Measurements from ENCODE around the gene DLG2.
"Not testable (repeated sequence)": the region's sequence is repeated elsewhere in the genome, so short reads cannot be mapped to it uniquely, and the experiment has no call there.

Gene DLG2

GRCh38 chr11:83456075-83456474 is 2171.1 kb downstream of the DLG2 start:
- no peak for DNase-seq

GRCh38 chr11:83455356-83455755 is 2171.8 kb downstream of the DLG2 start:
- DNase-seq, result no peak

DNA sequence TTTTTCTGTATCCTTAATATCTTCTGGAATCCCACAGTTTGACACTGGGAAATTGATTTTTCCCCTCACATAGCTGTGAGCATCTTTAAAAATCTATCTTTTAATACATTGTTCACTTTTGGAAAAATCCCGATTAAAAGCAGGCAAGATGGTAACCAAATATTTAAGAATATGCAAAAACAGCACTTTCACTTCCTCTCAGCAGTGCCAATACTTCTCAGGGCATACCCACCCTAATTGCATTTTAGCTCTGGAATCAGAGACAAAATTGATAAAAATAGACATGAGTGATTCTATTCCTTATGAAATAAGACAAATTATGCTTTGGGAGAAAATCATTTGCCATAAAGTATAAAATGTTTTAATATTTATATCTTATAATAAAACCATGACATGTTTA is 2172.5 kb downstream of the DLG2 start:
- no peak for DNase-seq

GRCh38 chr11:83449338-83449913 is 2177.7 kb downstream of the DLG2 start:
- DNase-seq, result no peak

GRCh38 chr11:83448686-83449085 is 2178.5 kb downstream of the DLG2 start:
- DNase-seq, result no peak

DNA sequence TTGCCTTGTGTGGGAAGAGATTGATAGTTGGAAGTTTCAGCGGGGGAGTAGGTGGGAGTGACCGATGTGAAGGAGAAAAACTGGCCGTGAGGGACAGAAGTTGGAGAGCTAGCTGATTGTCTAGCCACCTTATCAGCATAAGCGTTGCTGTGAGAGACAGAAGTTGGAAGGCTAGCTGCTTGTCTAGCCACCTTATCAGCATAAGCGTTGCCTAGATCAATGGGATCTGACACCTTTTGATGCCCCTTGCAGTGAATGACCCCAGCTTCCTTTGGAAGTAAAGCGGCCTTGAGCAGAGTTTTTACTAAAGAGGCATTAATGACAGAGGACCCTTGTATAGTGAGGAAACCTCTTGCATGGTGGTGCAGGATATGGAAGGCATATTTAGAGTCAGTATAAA is 2183.3 kb downstream of the DLG2 start:
- not testable (repeated sequence) for DNase-seq

GRCh38 chr11:83441601-83442000 is 2185.5 kb downstream of the DLG2 start:
- no peak for DNase-seq

GRCh38 chr11:83441171-83441570 is 2186.0 kb downstream of the DLG2 start:
- no peak for DNase-seq

DNA sequence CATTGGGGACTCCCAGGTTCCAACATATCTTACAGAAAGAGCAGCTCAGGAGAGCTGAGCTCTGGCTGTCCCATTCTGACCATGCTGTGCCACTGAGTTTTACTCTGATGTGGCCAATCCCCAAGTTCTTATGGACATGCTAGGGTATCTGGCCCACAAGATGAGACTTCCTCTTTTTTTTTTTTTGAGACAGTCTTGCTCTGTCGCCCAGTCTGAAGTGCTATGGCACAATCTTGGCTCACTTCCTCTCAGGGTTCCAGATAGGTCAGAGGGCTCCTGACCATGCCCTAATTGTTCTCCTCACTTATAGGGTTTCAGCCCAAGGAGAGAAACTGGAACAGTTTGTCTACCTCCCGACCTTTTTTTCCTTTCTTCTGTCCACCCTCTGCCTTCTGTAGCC is 2188.7 kb downstream of the DLG2 start:
- peak in 1 of 2 donors; percentile 2 for DNase-seq

DNA sequence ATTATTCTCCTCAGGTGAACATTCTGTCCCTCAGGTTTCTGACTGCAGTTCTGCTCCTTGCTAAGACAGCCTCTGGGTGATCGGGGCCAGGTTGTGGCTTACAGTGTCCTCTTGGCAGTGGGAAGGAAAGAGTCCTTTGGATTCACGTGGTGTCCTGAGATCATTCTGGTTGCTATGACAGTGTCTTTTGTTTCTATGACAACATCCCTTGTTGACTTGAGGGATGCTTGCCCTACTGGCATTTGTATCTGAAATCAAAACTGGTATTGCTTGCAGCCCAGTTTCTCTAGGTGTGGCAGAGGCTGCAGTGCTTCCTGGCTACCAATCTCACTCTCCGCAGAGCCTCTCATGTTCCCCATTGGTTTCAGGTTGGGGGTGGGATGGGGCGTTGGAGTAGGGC is 2189.2 kb downstream of the DLG2 start:
- DNase-seq, result no peak

- no peak for DNase-seq
These were observed 2190.3 kb downstream of the DLG2 start for GRCh38 chr11:83436855-83437254.

DNA sequence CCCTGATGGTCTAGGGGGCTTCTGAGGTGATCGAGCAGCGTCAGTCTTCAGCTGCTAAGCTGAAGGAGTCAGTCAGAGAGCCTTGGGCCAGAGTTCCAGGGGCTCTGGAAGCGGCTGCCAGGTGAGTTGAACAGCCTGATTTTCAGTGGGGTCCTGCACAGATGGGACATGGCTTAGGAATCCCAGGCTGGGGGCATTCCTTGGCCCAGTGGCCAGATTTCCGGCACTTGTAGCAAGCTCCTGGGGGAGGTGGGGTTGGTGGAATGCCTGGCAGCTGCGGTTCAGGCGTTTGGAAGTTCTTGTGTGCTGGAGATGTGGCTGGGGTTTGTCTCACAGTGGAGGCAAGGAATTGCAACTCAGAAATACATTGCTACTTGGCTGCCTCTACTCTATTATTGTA is 2192.3 kb downstream of the DLG2 start:
- not testable (repeated sequence) for DNase-seq

GRCh38 chr11:83427943-83428342 is 2199.2 kb downstream of the DLG2 start:
- no peak for DNase-seq

GRCh38 chr11:83427501-83427900 is 2199.6 kb downstream of the DLG2 start:
- no peak for DNase-seq

GRCh38 chr11:83425137-83425466 is 2202.0 kb downstream of the DLG2 start:
- DNase-seq, result no peak

- no peak for DNase-seq
These were observed 2202.6 kb downstream of the DLG2 start for GRCh38 chr11:83424376-83425136.

DNA sequence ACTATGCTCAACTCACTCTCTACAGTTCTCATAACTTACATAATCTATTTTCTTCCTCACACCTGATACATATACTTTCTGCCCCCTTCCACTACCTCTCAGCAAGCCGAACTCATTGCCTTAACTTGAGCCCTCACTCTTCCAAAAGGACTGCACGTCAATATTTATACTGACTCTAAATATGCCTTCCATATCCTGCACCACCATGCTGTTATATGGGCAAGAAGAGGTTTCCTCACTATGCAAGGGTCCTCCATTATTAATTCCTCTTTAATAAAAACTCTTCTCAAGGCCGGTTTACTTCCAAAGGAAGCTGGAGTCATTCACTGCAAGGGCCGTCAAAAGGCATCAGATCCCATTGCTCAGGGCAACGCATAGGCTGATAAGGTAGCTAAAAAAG is 2204.5 kb downstream of the DLG2 start:
- DNase-seq, result not testable (repeated sequence)

GRCh38 chr11:83410605-83411565 is 2216.3 kb downstream of the DLG2 start:
- DNase-seq, result no peak

DNA sequence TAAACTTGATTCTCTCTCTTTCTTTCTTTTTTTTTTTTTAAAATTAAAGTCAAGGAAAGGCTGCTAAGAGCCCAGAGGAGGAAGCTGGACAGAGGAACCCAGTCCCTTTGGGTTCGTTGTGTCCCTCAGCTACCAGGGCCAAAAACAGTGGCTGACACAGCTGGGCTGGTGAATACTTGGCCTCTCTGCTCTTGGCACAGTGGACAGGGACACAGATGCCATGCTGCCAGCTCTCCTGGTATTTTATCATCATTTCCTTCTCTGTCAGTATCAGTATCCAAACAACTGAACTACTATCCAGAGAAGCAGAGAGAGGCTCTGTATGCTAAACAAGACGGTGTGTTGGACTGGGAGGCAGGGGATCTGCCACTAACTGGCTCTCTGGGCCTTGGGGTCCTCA is 2217.3 kb downstream of the DLG2 start:
- DNase-seq, result no peak

DNA sequence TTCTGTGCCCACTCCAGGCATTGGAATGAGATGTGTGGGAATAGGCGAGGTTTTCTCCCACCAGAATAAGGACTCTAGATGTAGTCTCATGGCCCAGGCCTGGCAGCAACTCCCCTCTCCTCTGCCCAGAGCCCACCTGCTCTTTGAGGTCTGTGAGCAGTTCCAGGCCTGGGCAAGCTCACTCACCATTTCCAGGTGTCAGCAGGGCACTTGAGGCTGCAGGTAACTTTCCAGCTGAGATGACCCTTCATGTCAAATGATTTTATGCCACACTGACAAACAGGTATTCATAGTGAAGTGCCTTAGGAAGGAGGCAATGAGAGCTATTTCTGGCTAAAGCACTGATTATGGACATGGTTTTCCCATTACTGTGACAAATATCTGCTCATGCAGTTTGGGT is 2217.7 kb downstream of the DLG2 start:
- no peak for DNase-seq

GRCh38 chr11:83408946-83409345 is 2218.2 kb downstream of the DLG2 start:
- DNase-seq, result no peak

Data from CD4-positive, alpha-beta T cell treated with Interleukin-1 beta for 1 hour (primary cell).